GM21723 (cell line): ENCODE measurements around the gene GRB10.
"Not testable (repeated sequence)": the region's sequence is repeated elsewhere in the genome, so short reads cannot be mapped to it uniquely, and the experiment has no call there.

Source experiments
- ATAC-seq: cut with Tn5 transposase; IDR thresholded peaks from one replicate; pipeline ENCODE4 v1.9.1; 2021; ENCODE audit warnings: mild to moderate bottlenecking, moderate library complexity; ENCODE audit not compliant: unreplicated experiment

Gene GRB10

DNA sequence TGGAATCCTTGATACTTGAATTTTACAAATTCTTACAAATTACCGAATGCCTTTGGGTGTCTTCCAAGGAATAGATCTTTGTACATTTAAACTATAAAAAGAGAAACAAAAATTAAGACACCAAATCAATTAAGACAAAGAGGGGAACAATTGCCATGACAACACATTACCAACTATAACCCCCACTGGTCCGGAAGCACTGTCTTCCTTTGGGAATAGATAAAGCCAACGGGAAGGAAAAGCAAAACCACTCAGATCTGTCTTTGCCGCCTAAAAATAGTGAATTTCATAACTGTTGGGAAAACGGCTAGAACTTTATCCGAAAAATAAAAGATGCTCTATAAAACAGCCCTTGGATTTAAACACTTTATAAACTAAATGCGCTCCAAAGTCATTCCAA is 37.4 kb downstream of the GRB10 start:
- ATAC-seq = no peak

DNA sequence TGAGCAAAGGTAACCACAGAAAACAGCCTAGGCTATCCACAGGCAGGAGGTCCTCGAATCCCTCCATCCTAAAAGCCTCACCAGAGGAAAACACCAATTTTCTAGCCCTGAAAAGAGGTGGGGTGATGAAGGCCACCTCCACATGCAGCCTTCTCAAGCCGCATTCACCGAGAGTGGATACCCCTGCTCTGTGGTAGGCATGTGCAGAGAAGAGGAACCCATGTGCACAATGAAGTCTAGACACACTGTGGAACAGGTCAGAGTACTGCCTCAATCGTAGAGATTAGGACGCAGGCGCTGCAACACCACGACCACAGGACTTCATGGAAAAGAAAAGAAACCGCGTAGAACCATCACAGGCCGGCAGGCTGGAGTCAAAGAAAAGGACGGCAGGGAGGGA is 38.8 kb downstream of the GRB10 start:
- no peak for ATAC-seq

DNA sequence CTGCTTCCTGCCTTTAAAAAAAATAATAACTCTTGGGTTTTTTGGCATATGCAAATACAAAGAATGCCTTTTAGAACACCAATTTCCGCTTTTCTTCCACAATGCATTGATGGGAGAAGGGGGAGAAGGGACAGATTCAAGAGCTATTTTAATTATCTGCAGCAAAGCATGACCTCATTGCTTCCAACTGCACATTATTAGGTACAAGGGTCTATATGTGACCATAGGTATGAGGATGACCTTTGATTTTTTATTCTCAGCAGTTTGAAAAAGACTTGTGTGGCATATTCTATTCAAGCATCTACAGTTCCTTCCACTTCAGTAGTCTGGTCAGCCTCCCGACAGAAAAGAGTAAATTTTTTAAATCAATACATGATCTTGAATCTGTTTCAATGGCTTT is 39.7 kb downstream of the GRB10 start:
- ATAC-seq = no peak

DNA sequence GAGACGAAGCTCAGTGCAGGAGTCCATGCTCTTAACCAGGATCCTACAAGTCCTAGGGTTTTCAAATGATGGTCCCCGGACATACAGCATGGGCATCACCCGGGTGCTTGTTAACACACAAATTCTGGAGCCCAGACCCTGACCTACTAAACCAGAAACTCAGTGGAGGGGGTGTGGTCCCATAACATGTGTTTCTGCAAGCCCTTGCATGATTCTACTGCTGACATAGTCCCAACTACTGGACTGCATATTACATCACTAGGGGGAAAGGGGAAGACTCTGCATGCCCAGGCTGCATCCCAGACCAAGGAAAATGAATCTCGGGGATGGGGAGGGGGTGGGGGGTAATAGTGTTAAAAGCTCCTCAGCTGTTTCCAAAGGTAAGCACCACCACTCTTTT is 40.3 kb downstream of the GRB10 start:
- no peak for ATAC-seq

DNA sequence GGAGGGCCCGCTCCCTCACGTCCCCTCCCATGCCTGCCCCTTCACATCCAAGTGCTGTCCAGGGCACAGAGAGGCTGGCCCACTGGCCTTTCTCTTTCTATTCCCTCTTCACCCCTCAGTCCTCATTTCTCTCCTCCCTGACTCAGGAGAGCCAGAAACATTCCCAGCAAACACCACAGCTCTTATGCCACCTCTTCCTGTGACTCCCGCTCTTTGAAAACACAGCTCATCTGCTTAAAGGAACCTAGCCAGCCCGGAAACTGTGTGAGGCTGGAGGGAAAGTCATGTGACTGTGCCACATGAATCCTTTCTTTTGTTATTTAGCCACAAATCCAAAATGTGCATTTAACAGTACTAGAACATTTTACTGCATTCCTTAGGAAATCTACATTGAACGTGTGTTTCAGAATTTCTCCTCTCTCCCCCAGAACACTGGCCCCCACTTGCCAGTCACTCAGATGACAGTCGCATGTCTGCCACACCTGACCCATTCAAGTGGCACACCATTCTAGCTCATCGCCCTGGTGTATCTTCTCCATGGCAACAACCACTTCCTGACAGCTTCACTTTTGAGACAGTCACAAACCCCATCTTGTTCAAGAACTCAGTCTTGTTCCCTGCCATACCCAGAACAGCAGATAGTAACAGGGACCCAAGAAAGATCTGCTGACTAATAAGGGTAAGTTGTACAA is 42.8 kb downstream of the GRB10 start:
- ATAC-seq = no peak

DNA sequence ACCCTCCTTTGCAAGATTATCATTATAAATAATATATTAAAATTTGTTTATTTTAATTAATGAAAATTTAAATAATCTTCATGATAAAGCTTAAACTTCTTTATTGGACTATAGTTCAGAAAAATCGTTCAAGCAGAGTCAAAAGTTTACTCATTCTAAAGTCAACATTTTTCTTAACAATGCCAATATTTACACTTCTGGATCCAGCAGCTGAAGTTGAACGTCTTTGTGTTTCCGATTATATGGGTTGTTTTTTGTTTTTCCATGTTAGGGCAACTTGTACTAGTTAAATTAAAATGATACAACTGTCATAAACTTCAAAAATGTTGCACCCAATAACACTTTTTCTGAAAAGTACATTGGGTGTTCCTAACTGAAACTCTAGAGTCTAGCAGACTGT is 43.8 kb downstream of the GRB10 start:
- no peak for ATAC-seq

DNA sequence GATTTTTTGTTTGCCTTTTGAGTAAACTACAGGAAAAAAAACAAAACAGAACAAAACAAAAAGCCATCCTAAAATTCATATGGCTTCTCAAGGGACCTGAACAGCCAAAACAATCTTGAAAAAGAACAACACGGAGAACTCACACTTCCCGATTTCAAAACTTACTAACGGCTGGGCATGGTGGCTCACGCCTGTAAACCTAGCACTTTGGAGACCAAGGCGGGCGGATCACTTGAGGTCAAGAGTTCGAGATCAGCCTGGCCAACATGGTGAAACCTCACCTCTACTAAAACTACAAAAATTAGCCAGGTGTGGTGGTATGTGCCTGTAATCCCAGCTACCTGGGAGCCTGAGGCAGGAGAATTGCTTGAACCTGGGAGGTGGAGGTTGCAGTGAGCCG is 46.9 kb downstream of the GRB10 start:
- ATAC-seq = not testable (repeated sequence)

DNA sequence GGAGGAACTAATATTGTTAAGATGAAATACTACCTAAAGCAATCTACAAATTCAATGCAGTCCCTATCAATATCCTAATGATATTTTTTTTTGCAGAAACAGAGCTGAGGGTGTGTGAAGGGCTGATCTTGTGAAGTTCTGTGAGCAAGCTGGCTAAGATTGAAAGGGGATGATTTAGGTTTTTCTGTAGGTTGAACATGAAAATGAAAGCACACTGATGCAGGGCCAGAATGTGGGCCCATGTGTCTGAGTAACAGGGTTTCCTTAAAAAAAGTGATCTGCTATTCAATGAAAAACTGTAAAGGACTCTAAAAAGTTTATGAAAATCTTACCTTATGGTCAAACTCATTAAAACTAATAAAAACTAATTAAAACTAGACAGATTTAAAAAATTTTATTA is 47.4 kb downstream of the GRB10 start:
- ATAC-seq = no peak

DNA sequence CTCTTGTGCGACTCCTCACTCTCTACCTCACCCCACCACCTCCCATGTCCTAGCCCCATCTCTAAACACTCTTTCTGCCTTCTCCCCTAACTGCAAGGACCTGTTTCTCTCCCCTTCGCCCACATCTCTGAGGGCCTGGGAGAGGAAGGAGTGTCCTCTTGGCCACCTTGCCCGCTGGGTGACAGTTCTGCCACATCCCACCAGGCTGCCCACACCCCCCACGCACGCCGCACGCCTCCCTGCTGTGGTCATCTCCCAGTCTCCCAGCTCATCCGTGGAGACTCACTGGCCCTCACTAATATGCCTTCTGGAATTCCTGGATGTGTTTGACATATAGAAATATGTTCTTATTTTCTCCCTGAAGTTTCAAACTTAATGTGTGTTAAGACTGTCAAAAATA is 48.5 kb downstream of the GRB10 start:
- ATAC-seq = no peak

DNA sequence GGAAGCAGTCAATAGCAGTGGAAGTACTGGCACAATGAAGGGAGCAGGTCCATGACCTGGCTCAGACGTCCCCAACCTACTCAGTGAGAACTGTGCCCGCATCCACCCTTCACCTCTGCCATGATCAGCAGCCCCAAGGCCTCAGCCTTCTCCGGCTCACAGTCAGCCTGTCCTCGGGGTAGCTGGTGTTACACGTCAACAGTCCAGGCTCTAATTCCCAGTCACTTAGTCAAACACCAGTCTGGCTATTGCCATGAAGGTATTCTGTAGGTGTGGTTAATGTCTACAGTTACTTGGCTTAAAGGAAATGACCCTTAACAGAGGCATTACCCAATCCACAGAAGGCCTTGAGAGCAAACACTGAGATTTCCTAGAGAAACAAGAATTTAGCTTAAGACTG is 49.1 kb downstream of the GRB10 start:
- ATAC-seq = no peak

DNA sequence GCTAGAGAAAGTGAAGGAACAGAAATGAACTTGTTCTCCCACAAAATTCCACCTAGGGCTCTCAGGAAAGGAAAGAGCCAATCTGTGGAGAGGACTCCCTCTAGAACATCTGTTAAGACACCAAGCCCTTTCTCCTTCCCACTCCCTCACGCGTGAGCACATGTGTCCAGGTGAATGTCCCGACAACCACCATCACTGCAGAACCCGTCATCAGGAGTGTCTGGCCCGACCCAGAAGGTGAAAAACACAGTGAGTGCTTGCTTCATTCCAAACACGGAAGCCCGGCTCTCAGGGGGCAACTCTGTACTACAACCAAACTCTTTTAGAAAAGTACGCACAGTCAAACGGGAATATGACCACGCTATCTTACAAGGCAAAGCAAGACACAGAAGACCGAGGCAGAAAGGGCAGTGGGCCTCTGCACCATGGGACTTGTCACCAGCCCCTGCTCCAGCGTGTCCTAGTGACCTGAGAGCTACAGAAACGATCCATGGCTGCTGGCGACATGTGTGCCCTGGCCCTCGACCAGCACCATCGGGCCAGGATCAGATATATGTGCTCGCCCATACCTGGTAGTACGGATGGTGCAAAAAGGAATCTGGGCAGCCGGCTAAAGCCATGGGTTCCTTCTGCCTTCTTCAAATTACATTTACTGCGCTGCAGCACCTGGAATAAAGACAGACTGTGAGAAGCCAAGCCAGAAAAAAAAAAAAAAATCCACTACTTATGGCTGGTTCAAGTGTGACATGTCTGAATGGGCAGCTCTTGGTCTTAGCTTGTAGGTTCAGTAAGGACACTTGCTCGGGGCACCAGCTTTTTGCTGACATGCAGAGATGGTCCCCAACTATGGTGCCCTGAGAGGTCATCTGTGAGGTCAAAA is 50.8 kb downstream of the GRB10 start:
- no peak for ATAC-seq

DNA sequence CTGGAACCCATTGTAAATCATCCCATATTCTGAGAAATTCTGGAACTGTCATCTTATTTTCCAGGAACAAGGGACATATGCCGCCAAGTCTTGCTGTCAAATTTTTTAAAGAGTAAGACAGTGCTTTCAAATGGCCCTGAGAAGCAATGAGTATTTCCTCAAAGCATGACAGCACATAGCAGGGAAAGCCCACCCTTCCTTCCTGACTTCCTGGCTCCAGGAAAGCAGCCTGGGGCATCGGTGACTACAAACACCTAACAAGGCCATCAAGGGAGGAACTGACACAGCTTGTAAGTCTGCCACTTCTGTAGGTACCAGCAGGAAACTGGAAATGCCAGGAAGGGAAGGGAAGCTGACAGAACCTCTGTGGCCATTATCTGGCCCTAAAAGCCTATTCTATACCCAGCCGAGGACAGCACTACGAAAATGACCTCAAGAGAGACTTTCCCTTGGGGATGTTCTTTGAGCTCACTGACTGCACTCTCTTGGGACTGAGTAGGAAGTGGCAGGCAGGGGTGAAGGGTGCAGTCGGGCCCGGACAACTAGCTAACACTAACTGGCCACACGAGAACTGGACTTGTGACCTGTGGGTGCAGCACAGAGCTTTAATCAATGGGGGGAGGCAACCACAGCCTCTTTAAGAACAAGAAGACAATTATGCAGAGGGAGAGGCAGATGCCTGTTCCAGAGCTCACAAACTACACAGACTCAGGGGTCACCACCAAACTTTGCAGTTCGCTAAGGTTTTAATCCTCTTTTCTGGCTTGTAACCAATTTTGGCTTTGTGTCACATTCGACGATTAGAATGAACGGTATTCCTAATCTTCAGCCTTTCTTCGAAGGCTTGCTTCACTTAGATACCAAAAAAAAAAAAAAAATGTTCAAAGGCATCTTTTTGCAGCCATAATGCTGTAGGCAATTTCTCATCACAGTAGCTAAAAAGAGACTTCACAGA is 52.0 kb downstream of the GRB10 start:
- ATAC-seq = no peak

DNA sequence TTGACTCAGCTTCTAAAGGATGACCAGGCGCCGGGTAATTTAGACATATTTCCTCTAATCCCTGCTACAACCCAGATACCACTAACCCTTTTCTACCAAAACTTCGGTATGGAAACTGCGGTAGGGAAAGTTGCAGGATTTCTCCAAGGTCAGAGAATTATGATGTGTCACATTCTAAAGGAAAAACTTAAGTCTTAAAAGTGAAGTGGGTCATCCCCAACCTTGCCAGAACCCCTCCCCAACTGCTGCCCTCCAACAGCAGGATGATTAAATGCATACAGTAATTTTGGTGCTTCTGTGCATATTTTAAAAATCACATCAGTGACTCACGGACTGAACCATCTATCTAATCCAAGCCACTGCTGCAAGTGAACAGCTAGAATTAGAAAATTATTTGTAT is 52.7 kb downstream of the GRB10 start:
- ATAC-seq = no peak

DNA sequence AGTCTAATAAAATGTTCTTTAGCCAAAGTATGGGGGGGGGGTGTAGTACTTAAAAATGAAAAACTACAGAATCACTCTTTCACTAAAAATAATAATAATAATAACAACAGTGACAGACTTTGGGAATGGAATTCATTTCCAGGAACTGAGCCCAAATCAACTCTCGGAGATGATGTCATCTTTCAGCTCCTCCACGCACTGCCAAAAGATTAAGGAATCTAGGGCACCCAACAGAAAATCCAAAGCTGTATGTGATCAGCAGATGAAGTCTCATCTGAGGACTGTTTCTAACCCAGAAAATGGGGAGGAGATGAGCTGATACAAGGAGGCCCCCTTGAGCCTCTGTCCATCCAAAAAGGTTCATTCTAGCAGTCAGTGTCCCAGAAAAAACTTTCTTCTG is 54.5 kb downstream of the GRB10 start:
- no peak for ATAC-seq

DNA sequence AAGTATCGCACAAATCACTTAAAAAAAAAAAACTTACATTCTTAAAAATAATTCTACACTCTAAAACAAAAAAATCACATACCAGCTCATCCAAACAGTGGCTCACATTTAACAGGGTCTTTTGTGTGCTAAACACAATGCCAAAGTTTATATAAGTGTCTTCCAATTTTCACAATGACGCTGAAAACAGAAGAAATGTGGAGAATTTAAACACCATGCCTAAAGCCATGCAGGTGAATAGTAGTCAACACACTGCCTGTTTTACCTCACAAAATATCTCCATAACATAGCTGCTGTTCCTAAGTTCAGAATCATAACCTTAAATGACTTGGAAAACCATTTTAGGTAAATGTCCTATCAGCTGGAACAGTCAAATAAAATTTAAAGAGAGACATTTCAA is 55.0 kb downstream of the GRB10 start:
- no peak for ATAC-seq

DNA sequence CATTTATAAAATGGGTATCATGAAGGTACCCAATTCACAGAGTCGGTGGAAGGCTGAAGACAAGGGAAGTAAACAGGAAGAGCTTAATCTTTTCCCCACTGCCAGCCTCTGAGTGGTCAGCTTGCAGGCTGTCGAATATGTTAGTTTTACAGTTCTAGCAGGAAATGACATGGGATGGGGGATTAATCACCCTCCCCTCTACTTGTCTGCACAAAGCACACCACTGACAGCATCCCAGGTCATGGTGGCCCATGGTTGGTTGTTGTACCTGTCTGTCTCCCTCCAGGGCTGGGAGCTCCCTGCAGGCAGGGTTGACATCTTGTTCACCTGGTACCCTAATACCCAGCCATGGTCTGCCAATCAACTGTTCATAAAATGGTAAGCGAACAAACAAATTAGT is 55.6 kb downstream of the GRB10 start:
- no peak for ATAC-seq

DNA sequence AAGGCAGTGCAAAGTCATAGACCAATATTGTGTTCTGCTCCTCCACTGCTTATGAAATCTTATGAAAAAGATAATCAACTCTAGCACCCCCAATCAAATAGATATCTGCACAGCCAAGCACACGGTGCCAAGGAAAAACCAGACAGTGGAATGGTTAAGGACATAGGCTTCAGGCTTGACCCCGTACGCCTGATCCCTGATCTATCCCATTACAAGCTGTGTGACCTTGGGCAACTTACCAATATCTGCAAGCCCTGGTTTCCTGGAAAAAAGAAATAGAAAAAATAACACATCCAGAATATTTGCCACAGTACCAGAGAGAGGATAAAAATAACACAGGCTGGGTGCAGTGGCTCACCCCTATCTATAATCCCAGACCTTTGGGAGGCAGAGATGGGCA is 56.9 kb downstream of the GRB10 start:
- no peak for ATAC-seq

DNA sequence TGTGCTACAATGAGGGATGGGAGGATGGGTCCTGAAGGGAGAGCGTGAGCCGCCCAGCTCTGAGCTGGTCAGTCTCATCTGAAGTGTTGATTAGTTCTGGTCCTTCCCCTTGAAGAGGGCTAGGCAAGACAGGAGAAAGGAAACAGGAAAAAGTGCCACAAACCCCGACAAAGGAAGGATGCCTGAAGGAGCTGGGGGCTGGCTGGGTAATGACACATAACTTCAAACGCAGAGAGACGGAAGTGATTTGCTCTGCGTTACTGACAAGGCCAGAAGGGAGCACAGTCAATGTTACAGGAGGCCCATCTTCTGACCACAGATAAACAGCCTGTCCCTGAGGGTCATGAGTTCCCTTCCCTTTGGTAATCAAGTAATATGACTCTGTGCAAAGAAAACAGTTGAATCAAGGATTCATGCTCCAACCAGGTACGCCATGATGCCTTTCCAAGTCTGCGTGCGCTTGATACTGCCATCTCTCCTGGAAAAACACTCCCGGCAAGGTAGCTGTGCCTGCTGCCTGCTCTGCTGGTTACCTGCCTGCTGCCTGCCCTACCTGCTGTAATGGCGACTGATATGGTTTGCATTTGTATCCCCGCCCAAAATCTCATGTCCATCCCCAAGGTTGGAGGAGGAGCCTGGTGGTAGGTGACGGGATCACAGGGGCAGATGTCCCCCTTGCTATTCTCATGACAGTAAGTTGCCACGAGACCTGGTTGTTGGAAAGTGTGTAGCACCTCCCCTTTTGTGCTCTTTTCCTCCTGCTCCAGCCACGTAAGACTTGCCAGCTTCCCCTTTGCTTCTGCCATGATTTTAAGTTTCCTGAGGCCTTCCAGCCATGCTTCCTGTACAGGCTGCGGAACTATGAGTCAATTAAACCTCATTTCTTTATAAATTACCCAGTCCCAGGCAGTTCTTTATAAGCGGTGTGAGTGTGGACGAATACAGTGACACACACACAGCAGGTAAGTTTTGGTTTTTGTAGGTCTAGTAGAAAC is 57.9 kb downstream of the GRB10 start:
- no peak for ATAC-seq

DNA sequence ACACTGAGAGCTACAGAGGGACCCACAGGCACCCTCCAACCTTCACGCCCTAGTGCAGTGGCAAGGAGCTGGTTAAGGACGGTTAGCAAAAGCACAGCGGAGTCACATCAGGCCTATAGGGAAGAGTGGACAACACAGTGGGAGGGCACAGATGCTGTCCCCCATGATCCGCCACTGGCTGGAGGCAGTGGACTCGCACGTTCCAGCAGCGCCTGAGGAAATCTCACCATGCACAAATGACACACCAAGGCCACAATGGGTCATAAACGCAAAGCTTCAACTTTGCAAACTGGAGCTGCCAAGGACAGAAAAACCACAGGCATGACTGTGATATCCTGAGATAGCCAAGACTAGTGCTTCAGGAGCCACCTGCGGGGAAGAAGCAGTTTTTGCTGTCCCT is 58.8 kb downstream of the GRB10 start:
- ATAC-seq = no peak

DNA sequence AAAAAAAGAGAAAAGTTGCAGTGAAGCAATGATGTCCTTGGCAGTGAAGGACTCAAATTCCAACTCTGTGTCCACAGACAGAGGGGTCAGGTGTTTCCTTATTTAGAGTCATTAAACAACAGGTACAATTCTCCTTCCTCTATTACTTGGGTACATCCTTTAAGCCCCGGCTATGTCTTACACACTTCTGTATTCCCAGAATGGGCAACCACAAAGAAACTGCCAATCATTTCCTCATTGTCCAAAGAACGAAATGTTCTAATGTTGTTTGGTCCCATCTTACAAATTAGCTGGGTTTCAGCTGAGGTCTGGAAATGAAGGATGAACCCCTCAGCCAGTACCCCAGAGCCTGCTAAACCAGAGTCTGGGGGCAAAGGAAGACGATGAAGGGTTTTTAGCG is 59.5 kb downstream of the GRB10 start:
- ATAC-seq = no peak
